Measurements from ENCODE around the gene OPCML.

GRCh38 chr11:133238027-133238426 is 294.3 kb downstream of the OPCML start:
- TF ChIP-seq CTCF (IDR thresholded peaks at IDR 0.05; ENCODE audit: poor library complexity, severe bottlenecking) (no peak), EP300 (conservative IDR thresholded peaks at IDR 0.05; ENCODE audit: poor library complexity, severe bottlenecking) (no peak), EZH2 (IDR thresholded peaks at IDR 0.05; ENCODE audit: borderline replicate concordance, insufficient read depth, low read length, poor library complexity, severe bottlenecking) (no peak), MXI1 (conservative IDR thresholded peaks at IDR 0.05; ENCODE audit: poor library complexity, severe bottlenecking) (no peak), POLR2AphosphoS5 (IDR thresholded peaks at IDR 0.05) (no peak), RAD21 (conservative IDR thresholded peaks at IDR 0.05) (no peak), TAF1 (IDR thresholded peaks at IDR 0.05; ENCODE audit: low read depth) (no peak)
